GM12878 (cell line): Measurements from ENCODE around the gene COPS6. TPM values are rescaled to one million over a fixed set of nuclear protein-coding genes. Genes with fewer than 3 reads are reported as not detected.

Experiments used
- ATAC-seq: fragments of 200-7000 bp; cut with Tn5 transposase; 3 replicates; pipeline ENCODE4 v1.9.1; 2020; ENCODE audit warnings: mild to moderate bottlenecking, moderate library complexity
- BruUV-seq: library from RNA; stranded (reverse); fragments of 400-500 nt; replicated peaks from 2 replicates; lab custom pipeline; 2021; lab: Mats Ljungman, UMichigan
- CTCF ChIA-PET: fragments of 300-600 bp; sonication (Branson Sonifier 250); formaldehyde crosslinking; extraction: SDS; loops from one replicate; lab custom pipeline; 2021; ENCODE audit warnings: inconsistent platforms; lab: Yijun Ruan, JAX
- POLR2A ChIA-PET: fragments of 350-600 bp; formaldehyde crosslinking; extraction: SDS; loops from one replicate; lab custom pipeline; 2021; ENCODE audit warnings: inconsistent platforms; lab: Charles Lee
- RAD21 ChIA-PET: fragments of 300-600 bp; sonication (Branson Sonifier 250); formaldehyde crosslinking; loops from one replicate; lab custom pipeline; 2023; ENCODE audit warnings: antibody characterized with exemption; ENCODE audit not compliant: unreplicated experiment; lab: Charles Lee
- SMC1A ChIA-PET: fragments of 300-600 bp; sonication (Branson Sonifier 250); formaldehyde crosslinking; loops from one replicate; lab custom pipeline; 2023; ENCODE audit not compliant: unreplicated experiment, uncharacterized antibody; lab: Charles Lee
- DNase-seq: peaks from one replicate; pipeline ENCODE4 v3.0.0-alpha.2; 2011; ENCODE audit warnings: low read depth, low spot score
- FAIRE-seq: peaks from 3 replicates; lab custom pipeline; 2011; peaks lifted over from hg19 to GRCh38; lab: Jason Lieb, UNC
- H2AFZ ChIP-seq: 2 replicates; pipeline ENCODE4 v1.6.0; 2011; ENCODE audit warnings: low read depth, low read length, control low read depth; ENCODE audit not compliant: control insufficient read depth
- H3K27ac ChIP-seq: 2 replicates; pipeline ENCODE4 v1.5.1; 2011; ENCODE audit warnings: control low read depth; ENCODE audit not compliant: control insufficient read depth, insufficient read depth
- H3K27me3 ChIP-seq, 2 experiments: replicated peaks in 1 of 2; 2 replicates each; pipeline versions ENCODE4 v1.6.0 to v1.6.1; 2011; ENCODE audit warnings: low read length in 1 of 2; ENCODE audit not compliant: control insufficient read depth in 2 of 2, insufficient read depth in 2 of 2
- H3K36me3 ChIP-seq, 2 experiments: 2 replicates each; pipeline ENCODE4 v1.5.1; 2011; ENCODE audit warnings: low read length in 1 of 2; ENCODE audit not compliant: control insufficient read depth in 2 of 2, insufficient read depth in 2 of 2
- H3K4me1 ChIP-seq: 2 replicates; pipeline ENCODE4 v1.6.1; 2011; ENCODE audit warnings: mild to moderate bottlenecking, low read length, moderate library complexity, mixed read lengths; ENCODE audit not compliant: control insufficient read depth, insufficient read depth
- H3K4me2 ChIP-seq: 2 replicates; pipeline ENCODE4 v1.6.0; 2011; ENCODE audit warnings: control low read depth; ENCODE audit not compliant: control insufficient read depth, insufficient read depth
- H3K4me3 ChIP-seq: fragments of 200-600 bp; sonication (generic); 2 replicates; pipeline ENCODE4 v1.5.1; 2016
- H3K79me2 ChIP-seq: 2 replicates; pipeline ENCODE4 v1.6.0; 2011; ENCODE audit warnings: low read length; ENCODE audit not compliant: control insufficient read depth, insufficient read depth
- H3K9ac ChIP-seq: 2 replicates; pipeline ENCODE4 v1.8.0; 2011; ENCODE audit warnings: low read length, control low read depth, mixed read lengths; ENCODE audit not compliant: control insufficient read depth, insufficient read depth
- H3K9me3 ChIP-seq: replicated peaks from 3 replicates; pipeline ENCODE4 v1.5.1; 2011; ENCODE audit warnings: mild to moderate bottlenecking, low read length; ENCODE audit not compliant: control insufficient read depth, insufficient read depth
- H4K20me1 ChIP-seq: 2 replicates; pipeline ENCODE4 v1.6.0; 2011; ENCODE audit not compliant: control insufficient read depth, insufficient read depth
- BCL11A ChIP-seq: IDR thresholded peaks from 2 replicates; pipeline ENCODE4 v1.6.1; 2011; ENCODE audit warnings: low read depth, low read length
- BMI1 ChIP-seq: fragments of 450-650 bp; IDR thresholded peaks from 2 replicates; pipeline ENCODE4 v1.6.1; 2016; ENCODE audit warnings: mild to moderate bottlenecking, moderate library complexity, borderline replicate concordance
- EP300 ChIP-seq, 2 experiments: fragments of 150-350 bp in 1 of 2; IDR thresholded peaks; 2 replicates each; pipeline ENCODE4 v1.6.1; 2011 to 2012; ENCODE audit warnings: low read depth in 2 of 2, low read length in 2 of 2, borderline replicate concordance in 1 of 2, improper control_type of control experiment in 1 of 2, inconsistent platforms in 1 of 2; ENCODE audit not compliant: control insufficient read depth in 1 of 2
- KDM1A ChIP-seq: fragments of 200-600 bp; sonication (generic); IDR thresholded peaks from 2 replicates; pipeline ENCODE4 v1.6.1; 2016; ENCODE audit warnings: borderline replicate concordance
- MLLT1 ChIP-seq: fragments of 450-650 bp; IDR thresholded peaks from 2 replicates; pipeline ENCODE4 v1.6.1; 2016; ENCODE audit warnings: mild to moderate bottlenecking
- MTA3 ChIP-seq: IDR thresholded peaks from 2 replicates; pipeline ENCODE4 v1.6.1; 2012; ENCODE audit warnings: low read length, inconsistent platforms, borderline replicate concordance
- RCOR1 ChIP-seq: conservative IDR thresholded peaks from 2 replicates; pipeline ENCODE4 v1.6.1; 2012; ENCODE audit warnings: low read depth, low read length, improper control_type of control experiment
- REST ChIP-seq: IDR thresholded peaks from 2 replicates; pipeline ENCODE4 v1.6.1; 2012; ENCODE audit warnings: mild to moderate bottlenecking, low read depth, low read length
- SMARCA5 ChIP-seq: fragments of 450-650 bp; IDR thresholded peaks from 2 replicates; pipeline ENCODE4 v1.6.1; 2017; ENCODE audit warnings: mild to moderate bottlenecking
- SREBF2 ChIP-seq: IDR thresholded peaks from 2 replicates; pipeline ENCODE4 v1.6.1; 2012; ENCODE audit warnings: mild to moderate bottlenecking, low read length
- TARDBP ChIP-seq: IDR thresholded peaks from 2 replicates; pipeline ENCODE4 v1.6.1; 2016; ENCODE audit warnings: borderline replicate concordance
- TBL1XR1 ChIP-seq: IDR thresholded peaks from 2 replicates; pipeline ENCODE4 v1.6.1; 2012; ENCODE audit warnings: low read depth, low read length, improper control_type of control experiment
- ZBED1 ChIP-seq: IDR thresholded peaks from 2 replicates; pipeline ENCODE4 v1.6.1; 2016; ENCODE audit warnings: borderline replicate concordance
- ZNF384 ChIP-seq: IDR thresholded peaks from 2 replicates; pipeline ENCODE4 v1.6.1; 2012; ENCODE audit warnings: low read depth, mild to moderate bottlenecking, low read length, improper control_type of control experiment, borderline replicate concordance
- ZNF687 ChIP-seq: fragments of 450-650 bp; IDR thresholded peaks from 2 replicates; pipeline ENCODE4 v1.6.1; 2017; ENCODE audit warnings: mild to moderate bottlenecking, moderate library complexity
- WGBS: methylation state at CpG from one replicate; pipeline ENCODE4 v1.1.6; 2016; ENCODE audit warnings: low lambda C conversion rate; ENCODE audit not compliant: insufficient replicate concordance, insufficient coverage; ENCODE audit errors: missing lambda C conversion rate; 5-methylcytosine and 5-hydroxymethylcytosine counted together
- in situ Hi-C: fragments of 300-500 bp; cut with MboI; formaldehyde crosslinking; loops from 9 replicates; pipeline ENCODE4 v1.14.3; 2018; ENCODE audit warnings: mixed read lengths
- intact Hi-C: fragments of 100-400 bp; cut with micrococcal nuclease; formaldehyde crosslinking; loops from one replicate; pipeline ENCODE4 v1.14.2; 2022; ENCODE audit not compliant: unreplicated experiment
- polyA plus RNA-seq, 11 experiments: library from polyadenylated mRNA; depleted of rRNA in 4 of 11; unstranded in 6 of 11; stranded (reverse) in 5 of 11; fragments of >200 nt; fragmentation: Nextera tagmentation in 4 of 11; fragmentation: Illumina TruSeq in 1 of 11; extraction: Ambion mirVana in 4 of 11; extraction: Trizol in 1 of 11; gene quantifications; 1 replicate in 1 of 11; 2 replicates in 10 of 11; pipeline versions ENCODE4 v1.2.1 to v1.2.3, GENCODE V29; 2011 to 2016; ENCODE audit warnings: inconsistent platforms in 2 of 11, missing spikeins in 2 of 11, low read depth in 1 of 11
- total RNA-seq, 4 experiments: library from RNA; depleted of rRNA in 3 of 4; stranded (reverse); fragments of >200 nt in 3 of 4; fragmentation: Illumina TruSeq in 1 of 4; extraction: Trizol in 1 of 4; gene quantifications; 2 replicates each; pipeline versions ENCODE4 v1.2.1 to v1.2.3, GENCODE V29; 2013 to 2021

COPS6 gene
- total and polyA plus RNA-seq, 10 of the 15 experiments (the other 5 are each of a cell fraction or from before 2014, with no cell fraction given), result 28.5 to 182 (median 81.5) TPM

GRCh38 chr7:100106633-100107032 is 17.9 kb downstream of the COPS6 start (continued):
- TF ChIP-seq ZNF687 (no peak), BMI1 (no peak), SMARCA5 (no peak), EP300 (IDR thresholded peaks at IDR 0.05; ENCODE audit: borderline replicate concordance in 1 of 2, control insufficient read depth in 1 of 2, low read depth in 2 of 2, low read length in 2 of 2) (no peak)

- in situ Hi-C loops, result no loop called here
- no TSS peak for BruUV-seq
- ChIA-PET CTCF (no interaction called here), POLR2A (no interaction called here), SMC1A (no interaction called here), RAD21 (no interaction called here)
- Histone ChIP-seq H3K36me3 (peaks cover 5 to 9% of the 10 kb centered on the region in 2 experiments; a peak in 3 of 4 replicates), H3K9ac (no peak overlapping the region), H3K9me3 (no peaks in the 10 kb centered on the region), H3K4me3 (no peak overlapping the region), H3K4me2 (no peak overlapping the region), H3K27ac (no peak overlapping the region), H3K27me3 (no peaks in the 10 kb centered on the region), H3K4me1 (peaks cover 4% of the 10 kb centered on the region), H2AFZ (no peak overlapping the region), H4K20me1 (no peaks in the 10 kb centered on the region), H3K79me2 (peaks cover 3% of the 10 kb centered on the region)
- 96% methylated on average over 23 of the region's 25 CpGs for WGBS
- no peak for DNase-seq
- intact Hi-C loops, result no loop called here
- FAIRE-seq, result no peak
- ATAC-seq, result no peak
- no peak for TF ChIP-seq MLLT1
- no peak for TF ChIP-seq BCL11A
- TF ChIP-seq RCOR1, result no peak
- TF ChIP-seq TARDBP, result no peak
- TF ChIP-seq TBL1XR1, result no peak
- no peak for TF ChIP-seq SREBF2
- TF ChIP-seq KDM1A, result no peak
- no peak for TF ChIP-seq MTA3
- TF ChIP-seq ZBED1, result no peak
- no peak for TF ChIP-seq ZNF384
- no peak for TF ChIP-seq REST
These were observed 18.5 kb downstream of the COPS6 start for GRCh38 chr7:100107125-100107737.
